ENCODE measurements around the gene EHD2.
"Not testable (repeated sequence)": the region's sequence is repeated elsewhere in the genome, so short reads cannot be mapped to it uniquely, and the experiment has no call there.

The EHD2 gene

GRCh38 chr19:47716270-47716937 is 3.2 kb downstream of the EHD2 start:
- DNase-seq: no peak

- DNase-seq: not testable (repeated sequence)
Observed at GRCh38 chr19:47718415-47719046, 5.3 kb downstream of the EHD2 start.

GRCh38 chr19:47719047-47719859 is 6.0 kb downstream of the EHD2 start:
- DNase-seq: no peak

- no peak for DNase-seq
Observed at GRCh38 chr19:47720669-47721422, 7.6 kb downstream of the EHD2 start.

- DNase-seq: no peak
Observed at GRCh38 chr19:47723581-47723940, 10.3 kb downstream of the EHD2 start.

GRCh38 chr19:47725759-47726401 is 12.7 kb downstream of the EHD2 start:
- DNase-seq: no peak

GRCh38 chr19:47726467-47726866 is 13.2 kb downstream of the EHD2 start:
- no peak for DNase-seq

- DNase-seq: not testable (repeated sequence)
Observed at GRCh38 chr19:47728295-47728694, 15.1 kb downstream of the EHD2 start.

- DNase-seq: no peak
Observed at GRCh38 chr19:47729468-47729798, 16.2 kb downstream of the EHD2 start.

GRCh38 chr19:47729799-47730520 is 16.7 kb downstream of the EHD2 start:
- peak in 1 of 2 experiments; percentile 20 for DNase-seq

GRCh38 chr19:47730521-47730889 is 17.3 kb downstream of the EHD2 start:
- DNase-seq: no peak

GRCh38 chr19:47730910-47731309 is 17.7 kb downstream of the EHD2 start:
- no peak for DNase-seq

GRCh38 chr19:47735131-47735530 is 21.9 kb downstream of the EHD2 start:
- no peak for DNase-seq

- no peak for DNase-seq
Observed at GRCh38 chr19:47740866-47741519, 27.8 kb downstream of the EHD2 start.

GRCh38 chr19:47741544-47742140 is 28.4 kb downstream of the EHD2 start:
- DNase-seq: no peak

- DNase-seq: no peak
Observed at GRCh38 chr19:47742634-47743033, 29.4 kb downstream of the EHD2 start.

GRCh38 chr19:47745010-47745901 is 32.0 kb downstream of the EHD2 start, which contains the start of gene NOP53:
Gene NOP53, plus strand, starts transcription at chr19:47745546. Its CDS starts 14 bp downstream, at chr19:47745560.
- peak; percentile 95 to 98 for DNase-seq

GRCh38 chr19:47746129-47746528 is 32.9 kb downstream of the EHD2 start:
- DNase-seq: not testable (repeated sequence)

- DNase-seq: no peak
Observed at GRCh38 chr19:47749326-47749725, 36.1 kb downstream of the EHD2 start.

GRCh38 chr19:47750752-47751151 is 37.5 kb downstream of the EHD2 start:
- no peak for DNase-seq

All from NCI-H2081 (cell line).